HG02678 (cell line): ENCODE results near the gene PHOSPHO2.
"Not testable (repeated sequence)": the region's sequence is repeated elsewhere in the genome, so short reads cannot be mapped to it uniquely, and the experiment has no call there.

Experiments used
- ATAC-seq: cut with Tn5 transposase; IDR thresholded peaks from one replicate; pipeline ENCODE4 v1.9.1; 2021; ENCODE audit warnings: mild to moderate bottlenecking, moderate library complexity; ENCODE audit not compliant: unreplicated experiment

PHOSPHO2 gene

GRCh38 chr2:169683425-169684134 is 10.7 kb upstream of the PHOSPHO2 start:
- ATAC-seq, result no peak

- no peak for ATAC-seq
Observed at GRCh38 chr2:169684135-169684565, 10.1 kb upstream of the PHOSPHO2 start.

GRCh38 chr2:169684712-169685111 is 9.6 kb upstream of the PHOSPHO2 start:
- ATAC-seq, result not testable (repeated sequence)

- ATAC-seq, result not testable (repeated sequence)
Observed at GRCh38 chr2:169686825-169687224, 7.4 kb upstream of the PHOSPHO2 start.

GRCh38 chr2:169687943-169688342 is 6.3 kb upstream of the PHOSPHO2 start:
- not testable (repeated sequence) for ATAC-seq

- ATAC-seq, result no peak
Observed at GRCh38 chr2:169690958-169691357, 3.3 kb upstream of the PHOSPHO2 start.

- ATAC-seq, result no peak
Observed at GRCh38 chr2:169692718-169693117, 1.6 kb upstream of the PHOSPHO2 start.

- ATAC-seq, result no peak
Observed at GRCh38 chr2:169693360-169693759, 909 bp upstream of the PHOSPHO2 start.

GRCh38 chr2:169694894-169695260 is 608 bp downstream of the PHOSPHO2 start:
- no peak for ATAC-seq

- ATAC-seq, result no peak
Observed at GRCh38 chr2:169696381-169696780, 2.1 kb downstream of the PHOSPHO2 start.

GRCh38 chr2:169699173-169699572 is 4.9 kb downstream of the PHOSPHO2 start:
- ATAC-seq, result not testable (repeated sequence)

GRCh38 chr2:169702996-169703395 is 8.7 kb downstream of the PHOSPHO2 start:
- ATAC-seq, result no peak

- ATAC-seq, result no peak
Observed at GRCh38 chr2:169704160-169704708, 10.0 kb downstream of the PHOSPHO2 start.

GRCh38 chr2:169705927-169706326 is 11.7 kb downstream of the PHOSPHO2 start:
- ATAC-seq, result no peak

- ATAC-seq, result no peak
Observed at GRCh38 chr2:169707626-169708025, 13.4 kb downstream of the PHOSPHO2 start.

- ATAC-seq, result no peak
Observed at GRCh38 chr2:169709331-169709730, 15.1 kb downstream of the PHOSPHO2 start.

- no peak for ATAC-seq
Observed at GRCh38 chr2:169709981-169710380, 15.7 kb downstream of the PHOSPHO2 start.

- ATAC-seq, result no peak
Observed at GRCh38 chr2:169711751-169712509, 17.7 kb downstream of the PHOSPHO2 start.

- ATAC-seq, result no peak
Observed at GRCh38 chr2:169712791-169713227, 18.5 kb downstream of the PHOSPHO2 start.

- no peak for ATAC-seq
Observed at GRCh38 chr2:169713331-169713730, 19.1 kb downstream of the PHOSPHO2 start.

- ATAC-seq, result no peak
Observed at GRCh38 chr2:169714699-169715098, 20.4 kb downstream of the PHOSPHO2 start.
